Epithelial cell of esophagus (primary cell): ENCODE measurements around the gene FUT1.

Source experiments
- DNase-seq: peaks from one replicate; pipeline ENCODE4 v3.0.0; 2010; ENCODE audit warnings: low read depth
- H3K4me3 ChIP-seq: 2 replicates; pipeline ENCODE4 v1.5.1; 2011; ENCODE audit warnings: mild to moderate bottlenecking, low read length, control low read depth
- CTCF ChIP-seq: IDR thresholded peaks from 2 replicates; pipeline ENCODE4 v1.5.1; 2011; ENCODE audit warnings: low read depth, mild to moderate bottlenecking, low read length, control low read depth, inconsistent platforms; ENCODE audit not compliant: insufficient read depth; ENCODE audit errors: missing control alignments

FUT1 gene

DNA sequence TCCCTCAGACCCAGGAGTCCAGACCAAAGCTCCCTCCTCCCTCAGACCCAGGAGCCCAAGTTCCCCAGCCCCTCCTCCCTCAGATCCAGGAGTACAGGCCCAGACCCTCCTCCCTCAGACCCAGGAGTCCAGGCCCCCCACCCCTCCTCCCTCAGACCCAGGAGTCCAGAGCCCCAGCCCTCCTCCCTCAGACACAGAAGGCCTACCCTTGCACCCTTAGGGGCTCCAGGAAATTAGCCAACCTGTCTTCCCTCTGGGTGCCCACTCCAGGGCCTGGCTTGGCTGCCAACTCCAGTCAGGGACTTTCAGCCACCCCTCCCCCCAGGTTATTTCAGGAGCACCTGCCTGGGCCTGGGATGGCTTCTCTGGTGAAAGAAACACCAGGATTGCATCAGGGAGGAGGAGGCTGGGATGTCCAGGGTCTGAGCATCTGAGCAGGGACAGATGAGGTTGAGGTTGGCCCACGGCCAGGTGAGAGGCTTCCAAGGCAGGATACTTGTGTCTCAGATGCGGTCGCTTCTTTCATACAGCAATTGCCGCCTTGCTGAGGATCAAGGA, 2.7 kb upstream of the FUT1 start, which contains the start of gene FGF21:
TSS of gene FGF21 (plus strand) at position 441 of the 558 bp plus-strand sequence. CDS start 713 bp downstream, outside the sequence.
- TF ChIP-seq CTCF = no peak
- no peak for DNase-seq
- no peak within 1 kb of the TSS for H3K4me3 ChIP-seq

DNA sequence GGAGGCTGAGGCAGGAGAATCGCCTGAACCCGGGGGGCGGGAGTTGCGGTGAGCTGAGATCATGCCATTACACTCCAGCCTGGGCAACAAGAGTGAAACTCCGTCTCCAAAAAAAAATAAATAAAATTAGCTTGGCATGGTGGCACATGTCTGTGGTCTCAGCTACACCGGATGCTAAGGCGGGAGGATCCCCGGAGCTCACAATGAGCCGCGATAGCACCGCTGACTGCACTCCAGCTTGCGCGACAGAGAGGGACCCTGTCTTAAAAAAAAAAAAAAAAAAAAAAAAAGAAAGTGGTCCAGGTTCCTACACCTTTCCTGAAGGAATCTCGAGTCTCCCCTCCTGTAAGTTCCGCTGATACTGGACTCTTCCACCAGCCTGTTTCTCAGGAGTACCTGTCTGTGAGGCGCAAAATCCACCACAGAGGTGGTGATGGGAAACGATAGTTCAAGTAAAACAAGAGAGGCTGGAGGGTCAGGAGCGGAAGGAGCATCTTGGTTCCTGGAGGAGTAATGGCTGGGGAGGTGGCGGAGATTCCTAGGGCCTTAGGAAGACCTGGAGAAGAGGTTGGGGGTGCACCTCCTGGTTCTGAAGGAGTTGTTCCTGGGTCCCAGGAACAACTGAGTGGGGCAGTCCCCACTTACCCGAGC, 471 bp downstream of the FUT1 start:
- H3K4me3 ChIP-seq = peak overlapping the region; percentile 77
- no peak for DNase-seq
- TF ChIP-seq CTCF = no peak

GRCh38 chr19:48750771-48751504, 1.5 kb downstream of the FUT1 start:
- no peak for TF ChIP-seq CTCF
- DNase-seq = no peak
- H3K4me3 ChIP-seq = peak overlapping the region; percentile 77

DNA sequence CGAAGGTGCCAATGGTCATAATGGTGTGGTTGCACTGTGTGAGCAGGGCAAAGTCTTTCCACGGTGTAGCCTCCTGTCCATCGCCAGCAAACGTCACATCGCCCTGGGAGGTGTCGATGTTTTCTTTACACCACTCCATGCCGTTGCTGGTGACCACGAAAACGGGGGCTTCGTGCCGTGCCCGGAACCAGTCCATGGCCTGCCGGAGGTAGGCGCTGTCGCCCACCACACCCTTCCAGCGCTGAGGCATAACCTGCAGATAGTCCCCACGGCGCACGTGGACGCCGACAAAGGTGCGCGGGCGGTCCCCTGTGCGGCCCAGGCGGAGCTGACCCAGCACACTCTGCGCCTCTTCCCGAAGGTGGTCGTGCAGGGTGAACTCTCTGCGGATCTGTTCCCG, 2.1 kb downstream of the FUT1 start:
- H3K4me3 ChIP-seq = no peak overlapping the region
- DNase-seq = no peak
- no peak for TF ChIP-seq CTCF

GRCh38 chr19:48749571-48750198, 2.8 kb downstream of the FUT1 start:
- DNase-seq = no peak
- no peak overlapping the region for H3K4me3 ChIP-seq
- TF ChIP-seq CTCF = no peak

GRCh38 chr19:48746738-48747575, 5.5 kb downstream of the FUT1 start, which contains the start of gene IZUMO1:
IZUMO1 (minus strand) TSS chr19:48746909; CDS start chr19:48745859, 1,050 bp downstream.
- peak within 1 kb of the TSS; percentile 45 for H3K4me3 ChIP-seq
- peak; percentile 83 for DNase-seq
- no peak for TF ChIP-seq CTCF
